Frontal cortex (tissue), 4 donors: ENCODE results near the gene PTBP2. TPM values are rescaled to one million over a fixed set of nuclear protein-coding genes. Genes with fewer than 3 reads are reported as not detected.
A peak's percentile ranks its signal among the peaks of the same experiment; 100 is the strongest.

ENCODE experiments used
- DNase-seq, 2 donors: peaks; one replicate each; pipeline ENCODE4 v3.0.0; 2012; ENCODE audit warnings: low spot score in 2 of 2
- FAIRE-seq: peaks from 2 replicates; lab custom pipeline; 2012; peaks lifted over from hg19 to GRCh38; lab: Jason Lieb, UNC
- total RNA-seq: library from RNA; depleted of rRNA; stranded (reverse); fragments of >200 nt; gene quantifications from one replicate; pipeline ENCODE4 v1.2.3, GENCODE V29; 2014
- donor health status: control.
- donor health status: control.
- donor health status: control.

Gene PTBP2
- 365 TPM for total RNA-seq

- FAIRE-seq (no peak), DNase-seq (peak; percentile 80 to 82)
Observed at GRCh38 chr1:96721416-96722160, at the start of gene PTBP2. Gene PTBP2 (plus strand): TSS chr1:96721784. CDS start chr1:96721865, 81 bp downstream.

- FAIRE-seq (no peak), DNase-seq (no peak)
Observed at GRCh38 chr1:96674915-96675314, 46.7 kb upstream of the PTBP2 start.

- FAIRE-seq: no peak
- DNase-seq: no peak
Observed at GRCh38 chr1:96682056-96682455, 39.5 kb upstream of the PTBP2 start.

GRCh38 chr1:96683931-96684330 lies 37.7 kb upstream of the PTBP2 start:
- DNase-seq (no peak), FAIRE-seq (no peak)

- DNase-seq (no peak), FAIRE-seq (no peak)
Observed at GRCh38 chr1:96684744-96685143, 36.8 kb upstream of the PTBP2 start.

- FAIRE-seq: no peak
Observed at GRCh38 chr1:96688767-96689166, 32.8 kb upstream of the PTBP2 start.

GRCh38 chr1:96695954-96696353 lies 25.6 kb upstream of the PTBP2 start:
- FAIRE-seq (no peak), DNase-seq (no peak)

More at GRCh38 chr1:96688767-96689166, 32.8 kb upstream of the PTBP2 start:
- no peak for DNase-seq

GRCh38 chr1:96698342-96698983 lies 23.1 kb upstream of the PTBP2 start:
- FAIRE-seq (no peak), DNase-seq (no peak)

GRCh38 chr1:96703186-96703585 lies 18.4 kb upstream of the PTBP2 start:
- DNase-seq: no peak
- no peak for FAIRE-seq

- FAIRE-seq: peak; percentile 75
Observed at GRCh38 chr1:96707023-96707422, 14.6 kb upstream of the PTBP2 start.

GRCh38 chr1:96708482-96708881 lies 13.1 kb upstream of the PTBP2 start:
- no peak for DNase-seq
- no peak for FAIRE-seq

More at GRCh38 chr1:96707023-96707422, 14.6 kb upstream of the PTBP2 start:
- DNase-seq: no peak

- no peak for FAIRE-seq
- DNase-seq: no peak
Observed at GRCh38 chr1:96710708-96711477, 10.7 kb upstream of the PTBP2 start.

GRCh38 chr1:96713649-96714048 lies 7.9 kb upstream of the PTBP2 start:
- DNase-seq (no peak), FAIRE-seq (no peak)

GRCh38 chr1:96714881-96715280 lies 6.7 kb upstream of the PTBP2 start:
- DNase-seq: no peak
- no peak for FAIRE-seq

GRCh38 chr1:96715482-96715881 lies 6.1 kb upstream of the PTBP2 start:
- DNase-seq (no peak), FAIRE-seq (no peak)

- no peak for FAIRE-seq
- DNase-seq: no peak
Observed at GRCh38 chr1:96721053-96721415, 550 bp upstream of the PTBP2 start.

GRCh38 chr1:96722161-96722922 lies 758 bp downstream of the PTBP2 start:
- FAIRE-seq (no peak), DNase-seq (peak; percentile 75 to 85)

- FAIRE-seq (no peak), DNase-seq (peak in 1 of 2 donors; percentile 12)
Observed at GRCh38 chr1:96722958-96723357, 1.4 kb downstream of the PTBP2 start.

GRCh38 chr1:96723377-96723776 lies 1.8 kb downstream of the PTBP2 start:
- FAIRE-seq (no peak), DNase-seq (no peak)

- DNase-seq (no peak), FAIRE-seq (no peak)
Observed at GRCh38 chr1:96723936-96724335, 2.4 kb downstream of the PTBP2 start.
